Measurements from ENCODE around the gene PGPEP1. TPM values are rescaled to one million over a fixed set of nuclear protein-coding genes. Genes with fewer than 3 reads are reported as not detected.

Gene PGPEP1
- total RNA-seq, 1 experiment from 2014 or later = 15.8 TPM

DNA sequence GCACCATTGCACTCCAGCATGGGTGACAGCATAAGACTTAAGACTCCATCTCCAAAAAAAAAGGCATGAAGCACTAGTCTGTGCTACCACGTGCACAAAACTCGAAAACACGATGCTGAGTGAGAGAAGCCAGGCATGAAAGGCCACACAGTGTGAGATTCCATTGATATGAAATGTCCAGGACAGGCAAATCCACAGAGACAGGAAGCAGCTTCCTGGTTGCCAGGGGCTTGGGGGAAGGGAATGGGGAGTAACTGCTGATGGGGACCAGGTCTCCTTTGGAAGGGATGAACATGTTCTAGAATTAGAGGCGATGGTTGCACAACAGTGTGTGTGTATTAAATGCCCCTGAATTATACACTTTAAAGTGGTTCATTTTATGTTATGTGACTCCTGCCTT is 43.1 kb upstream of the PGPEP1 start:
- POLR2A ChIA-PET (ENCODE audit: low non-redundant PET) = no interaction called here
- intact Hi-C loops (cut with micrococcal nuclease; ENCODE audit: unreplicated experiment) = no loop called here
- peaks cover 7% of the 10 kb centered on the region for H3K4me1 ChIP-seq (ENCODE audit: insufficient read depth, low read length, poor library complexity, severe bottlenecking)
- DNase-seq (ENCODE audit: low spot score) = no peak
- no peaks in the 10 kb centered on the region for H3K27me3 ChIP-seq (replicated peaks; ENCODE audit: insufficient read depth, low read depth, low read length, poor library complexity)
- no peaks in the 10 kb centered on the region for H3K9me3 ChIP-seq (ENCODE audit: low read depth, low read length, poor library complexity, severe bottlenecking)
- TF ChIP-seq EZH2 (IDR thresholded peaks at IDR 0.05; ENCODE audit: borderline replicate concordance, low read depth, low read length, poor library complexity, severe bottlenecking) = no peak
- TF ChIP-seq, protein P1, sequence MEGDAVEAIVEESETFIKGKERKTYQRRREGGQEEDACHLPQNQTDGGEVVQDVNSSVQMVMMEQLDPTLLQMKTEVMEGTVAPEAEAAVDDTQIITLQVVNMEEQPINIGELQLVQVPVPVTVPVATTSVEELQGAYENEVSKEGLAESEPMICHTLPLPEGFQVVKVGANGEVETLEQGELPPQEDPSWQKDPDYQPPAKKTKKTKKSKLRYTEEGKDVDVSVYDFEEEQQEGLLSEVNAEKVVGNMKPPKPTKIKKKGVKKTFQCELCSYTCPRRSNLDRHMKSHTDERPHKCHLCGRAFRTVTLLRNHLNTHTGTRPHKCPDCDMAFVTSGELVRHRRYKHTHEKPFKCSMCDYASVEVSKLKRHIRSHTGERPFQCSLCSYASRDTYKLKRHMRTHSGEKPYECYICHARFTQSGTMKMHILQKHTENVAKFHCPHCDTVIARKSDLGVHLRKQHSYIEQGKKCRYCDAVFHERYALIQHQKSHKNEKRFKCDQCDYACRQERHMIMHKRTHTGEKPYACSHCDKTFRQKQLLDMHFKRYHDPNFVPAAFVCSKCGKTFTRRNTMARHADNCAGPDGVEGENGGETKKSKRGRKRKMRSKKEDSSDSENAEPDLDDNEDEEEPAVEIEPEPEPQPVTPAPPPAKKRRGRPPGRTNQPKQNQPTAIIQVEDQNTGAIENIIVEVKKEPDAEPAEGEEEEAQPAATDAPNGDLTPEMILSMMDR (conservative IDR thresholded peaks at IDR 0.05; ENCODE audit: low read depth, low read length) = no peak
- no peaks in the 10 kb centered on the region for H3K36me3 ChIP-seq (ENCODE audit: insufficient read depth, low read length, poor library complexity, severe bottlenecking)
- no TSS peak for BruUV-seq (replicated peaks)
- H3K27ac ChIP-seq (ENCODE audit: low read depth, low read length, poor library complexity, severe bottlenecking) = no peak overlapping the region
- H3K4me3 ChIP-seq (ENCODE audit: low read depth, low read length, poor library complexity, severe bottlenecking) = no peak overlapping the region
- CTCF ChIA-PET = interaction anchor here (1.4 kb wide), 1 partner anchor 18 kb away, joined by 5 read pairs; no protein-coding TSS in a partner anchor

DNA sequence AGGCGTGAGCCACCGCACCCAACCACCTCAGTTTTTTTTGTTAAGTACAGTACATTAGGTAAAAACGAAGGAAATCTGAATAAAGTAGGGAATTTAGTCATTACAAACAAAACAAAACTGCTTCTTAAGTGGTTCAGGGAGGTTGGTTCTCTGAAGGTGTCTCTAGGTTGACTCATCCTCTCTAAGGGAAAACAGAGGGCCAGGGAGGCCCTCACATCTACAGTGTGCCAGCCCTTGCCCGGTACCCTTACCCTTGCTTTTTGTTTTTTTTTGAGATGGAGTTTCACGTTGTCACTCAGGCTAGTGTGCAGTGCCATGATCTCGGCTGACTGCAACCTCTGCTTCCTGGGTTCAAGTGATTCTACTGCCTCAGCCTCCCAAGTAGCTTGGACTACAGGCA is 41.8 kb upstream of the PGPEP1 start:
- BruUV-seq (replicated peaks) = no TSS peak
- POLR2A ChIA-PET (ENCODE audit: low non-redundant PET) = no interaction called here
- DNase-seq (ENCODE audit: low spot score) = no peak
- Histone ChIP-seq H3K27me3 (replicated peaks; ENCODE audit: insufficient read depth, low read depth, low read length, poor library complexity) (no peaks in the 10 kb centered on the region), H3K27ac (ENCODE audit: low read depth, low read length, poor library complexity, severe bottlenecking) (no peak overlapping the region), H3K4me1 (ENCODE audit: insufficient read depth, low read length, poor library complexity, severe bottlenecking) (no peaks in the 10 kb centered on the region), H3K4me3 (ENCODE audit: low read depth, low read length, poor library complexity, severe bottlenecking) (no peak overlapping the region), H3K9me3 (ENCODE audit: low read depth, low read length, poor library complexity, severe bottlenecking) (no peaks in the 10 kb centered on the region), H3K36me3 (ENCODE audit: insufficient read depth, low read length, poor library complexity, severe bottlenecking) (no peaks in the 10 kb centered on the region)
- CTCF ChIA-PET = no interaction called here
- TF ChIP-seq, protein P1 (conservative IDR thresholded peaks at IDR 0.05; ENCODE audit: low read depth, low read length) = no peak
- TF ChIP-seq EZH2 (IDR thresholded peaks at IDR 0.05; ENCODE audit: borderline replicate concordance, low read depth, low read length, poor library complexity, severe bottlenecking) = no peak
- intact Hi-C loops (cut with micrococcal nuclease; ENCODE audit: unreplicated experiment) = no loop called here

DNA sequence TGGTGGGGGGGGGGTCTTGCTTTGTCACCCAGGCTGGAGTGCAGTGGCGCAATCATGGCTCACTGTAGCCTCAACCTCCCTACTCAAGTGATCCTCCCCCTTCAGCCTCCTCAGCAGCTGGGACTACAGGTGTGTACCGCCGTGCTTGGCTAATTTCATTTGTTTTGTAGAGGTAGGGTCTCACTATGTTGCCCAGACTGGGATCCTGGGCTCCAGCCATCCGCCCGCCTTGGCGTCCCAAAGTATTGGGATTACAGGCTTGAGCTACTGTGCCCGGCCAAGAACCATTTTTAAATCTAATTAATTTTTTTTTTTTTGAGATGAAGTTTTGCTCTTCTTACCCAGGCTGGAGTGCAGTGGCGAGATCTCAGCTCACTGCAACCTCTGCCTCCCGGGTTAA is 40.7 kb upstream of the PGPEP1 start:
- no peaks in the 10 kb centered on the region for H3K36me3 ChIP-seq (ENCODE audit: insufficient read depth, low read length, poor library complexity, severe bottlenecking)
- ChIA-PET CTCF (no interaction called here), POLR2A (ENCODE audit: low non-redundant PET) (no interaction called here)
- no peak overlapping the region for H3K27ac ChIP-seq (ENCODE audit: low read depth, low read length, poor library complexity, severe bottlenecking)
- intact Hi-C loops (cut with micrococcal nuclease; ENCODE audit: unreplicated experiment) = no loop called here
- H3K27me3 ChIP-seq (replicated peaks; ENCODE audit: insufficient read depth, low read depth, low read length, poor library complexity) = no peaks in the 10 kb centered on the region
- H3K4me1 ChIP-seq (ENCODE audit: insufficient read depth, low read length, poor library complexity, severe bottlenecking) = peaks cover 8% of the 10 kb centered on the region
- no TSS peak for BruUV-seq (replicated peaks)
- no peak for DNase-seq (ENCODE audit: low spot score)
- H3K9me3 ChIP-seq (ENCODE audit: low read depth, low read length, poor library complexity, severe bottlenecking) = no peaks in the 10 kb centered on the region
- no peak for TF ChIP-seq EZH2 (IDR thresholded peaks at IDR 0.05; ENCODE audit: borderline replicate concordance, low read depth, low read length, poor library complexity, severe bottlenecking)
- TF ChIP-seq, protein P1 (conservative IDR thresholded peaks at IDR 0.05; ENCODE audit: low read depth, low read length) = no peak
- H3K4me3 ChIP-seq (ENCODE audit: low read depth, low read length, poor library complexity, severe bottlenecking) = no peak overlapping the region
